GM12892 (cell line): ENCODE measurements around the gene GDA.

Experiments used
- DNase-seq: peaks from one replicate; pipeline ENCODE4 v3.0.0; 2011; ENCODE audit not compliant: insufficient read length
- FAIRE-seq: peaks from 2 replicates; lab custom pipeline; 2011; peaks lifted over from hg19 to GRCh38; lab: Jason Lieb, UNC
- POLR2A ChIP-seq: IDR thresholded peaks from 2 replicates; pipeline ENCODE4 v1.6.1; 2011; ENCODE audit warnings: low read depth, low read length, control low read depth
- POLR2AphosphoS5 ChIP-seq: IDR thresholded peaks from 2 replicates; pipeline ENCODE4 v1.6.1; 2011; ENCODE audit warnings: low read depth, low read length, control low read depth
- TAF1 ChIP-seq: IDR thresholded peaks from 2 replicates; pipeline ENCODE4 v1.6.1; 2011; ENCODE audit warnings: low read depth, mild to moderate bottlenecking, control low read depth, low read length, borderline replicate concordance

The GDA gene

DNA sequence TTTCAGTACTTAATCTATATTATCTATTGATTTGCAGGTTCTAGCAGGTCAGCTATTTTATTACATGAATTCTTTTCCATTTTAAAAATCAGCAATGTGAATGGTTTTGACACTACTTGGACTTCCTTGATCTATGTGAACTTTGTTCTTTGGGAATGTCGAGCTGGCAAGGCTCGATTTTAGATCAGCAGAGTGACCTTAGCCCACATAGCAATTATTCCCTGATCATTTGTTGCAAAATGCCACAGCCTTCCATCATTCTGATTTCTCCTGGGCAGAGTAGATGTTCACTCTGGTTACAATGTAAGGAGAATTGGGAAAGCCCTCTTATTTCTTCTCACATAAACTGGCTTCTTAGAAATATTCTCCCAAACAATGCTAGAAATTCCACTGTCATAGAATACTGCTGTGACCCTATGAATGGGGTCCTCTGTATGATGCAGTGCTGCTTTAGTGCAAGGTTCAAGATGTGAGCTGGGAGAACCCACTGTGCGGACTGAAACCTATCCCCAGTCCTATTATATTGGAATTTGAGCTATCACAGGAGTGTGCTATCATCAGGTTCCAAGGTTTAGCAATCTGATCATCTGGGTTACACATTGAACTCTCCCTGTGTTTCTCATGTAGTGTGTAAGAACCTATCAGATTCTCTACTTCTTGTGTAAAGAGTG, 15.7 kb upstream of the GDA start:
- FAIRE-seq (no peak), DNase-seq (no peak)
- TF ChIP-seq TAF1 (no peak), POLR2AphosphoS5 (no peak), POLR2A (no peak)

DNA sequence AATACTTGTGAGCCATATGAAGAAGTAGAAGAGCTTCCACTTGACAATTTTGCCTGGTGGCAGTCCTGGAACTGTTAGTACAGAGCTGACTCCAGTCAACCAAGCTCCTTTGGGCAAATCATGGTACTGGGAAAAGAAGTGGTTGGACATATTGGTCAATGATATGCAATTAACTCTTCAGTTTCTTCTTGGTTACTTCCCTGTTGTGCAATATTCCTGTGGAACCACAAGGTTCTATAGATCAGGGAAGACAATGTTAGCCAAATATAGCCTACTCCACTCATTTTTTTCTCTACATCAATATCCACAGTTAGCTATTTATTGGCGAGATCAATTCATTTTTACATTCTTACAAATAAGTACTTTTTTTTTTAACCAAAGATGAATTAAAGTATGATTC, 14.4 kb upstream of the GDA start:
- no peak for DNase-seq
- FAIRE-seq, result no peak
- TF ChIP-seq TAF1 (no peak), POLR2A (no peak), POLR2AphosphoS5 (no peak)

DNA sequence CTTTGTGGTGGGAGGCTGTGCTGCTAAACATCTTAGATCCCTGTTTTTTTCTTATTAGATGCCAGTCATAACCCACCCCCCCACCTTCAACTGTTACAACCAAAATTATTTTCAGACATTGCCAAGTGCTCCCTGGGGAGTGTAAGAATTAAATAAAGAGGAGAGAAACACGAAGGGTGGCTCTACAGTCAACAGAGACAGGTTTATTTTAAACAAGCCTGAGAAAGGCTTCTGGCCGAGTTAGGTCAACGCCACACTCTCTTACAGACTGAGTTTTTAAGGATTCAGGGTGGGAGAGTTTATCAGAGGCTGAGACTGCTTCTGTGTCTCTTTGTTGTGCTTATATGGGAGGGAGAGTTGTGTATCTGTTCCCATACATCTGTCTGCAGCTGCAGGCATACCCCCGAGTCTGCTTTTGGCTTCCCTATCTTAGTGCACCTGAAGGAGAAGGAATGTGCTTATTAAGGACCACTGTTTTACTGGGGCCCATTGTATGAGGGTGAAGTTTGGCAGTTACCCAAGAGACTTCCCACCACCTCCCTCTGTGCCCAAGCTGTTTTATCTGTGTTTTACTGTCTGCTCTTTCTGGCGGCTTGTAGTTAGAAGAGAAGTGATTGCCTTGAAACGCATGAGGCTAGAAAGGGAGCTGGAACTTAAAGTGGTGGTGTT, 11.4 kb upstream of the GDA start:
- DNase-seq (no peak), FAIRE-seq (no peak)
- TF ChIP-seq TAF1 (no peak), POLR2A (no peak), POLR2AphosphoS5 (no peak)

DNA sequence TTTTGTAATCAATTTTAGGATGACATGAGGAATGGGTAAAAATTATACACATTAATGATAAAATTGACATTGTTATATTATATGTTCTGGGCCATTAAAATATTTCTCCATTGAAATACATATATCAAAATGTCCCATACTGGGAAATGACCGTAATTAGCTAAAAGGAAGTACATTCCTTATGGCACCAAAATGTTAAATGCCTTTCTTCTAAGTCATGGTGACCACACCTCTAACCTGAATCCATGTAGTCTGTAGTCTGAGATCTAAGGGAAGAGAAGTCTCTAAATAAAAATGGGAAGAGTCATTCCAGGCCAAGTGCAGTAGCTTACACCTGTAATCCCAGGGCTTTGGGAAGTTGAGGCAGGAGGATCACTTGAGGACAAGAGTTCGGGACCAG, 10.0 kb upstream of the GDA start:
- TF ChIP-seq TAF1, result no peak
- TF ChIP-seq POLR2A, result no peak
- TF ChIP-seq POLR2AphosphoS5, result no peak
- no peak for FAIRE-seq
- no peak for DNase-seq

DNA sequence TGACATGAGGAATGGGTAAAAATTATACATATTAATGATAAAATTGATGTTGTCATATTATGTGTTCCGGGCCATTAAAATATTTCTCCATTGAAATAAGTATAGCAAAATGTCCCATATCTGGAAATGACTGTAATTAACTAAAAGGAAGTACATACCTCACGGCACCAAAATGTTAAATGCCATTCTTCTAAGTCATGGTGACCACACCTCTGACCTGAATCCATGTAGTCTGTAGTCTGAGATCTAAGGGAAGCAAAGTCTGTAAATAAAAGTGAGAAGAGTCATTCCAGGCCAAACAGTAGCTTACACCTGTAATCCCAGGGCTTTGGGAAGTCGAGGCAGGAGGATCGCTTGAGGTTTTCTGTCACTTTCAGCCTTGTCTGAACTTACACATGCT, 8.7 kb upstream of the GDA start:
- FAIRE-seq (no peak), DNase-seq (no peak)
- TF ChIP-seq POLR2A (no peak), POLR2AphosphoS5 (no peak), TAF1 (no peak)

DNA sequence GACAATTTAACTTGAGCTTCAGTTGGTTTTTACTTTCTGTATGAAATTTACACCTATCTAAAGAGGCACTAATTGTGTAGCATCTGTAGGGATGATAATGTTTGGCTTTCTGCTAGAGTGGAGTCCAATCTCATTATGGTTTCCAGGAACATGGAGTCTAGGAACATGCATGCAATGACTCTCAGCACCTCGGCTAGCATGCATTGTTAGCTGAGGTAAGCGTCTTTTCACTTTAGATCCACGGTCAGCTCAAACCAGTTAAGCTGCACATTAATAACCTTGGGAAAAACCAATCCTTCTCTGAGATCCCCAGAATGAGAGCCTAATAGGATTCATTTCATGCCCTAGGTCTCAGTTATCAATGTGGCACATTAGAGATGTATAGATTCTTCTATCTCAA, 7.8 kb upstream of the GDA start:
- DNase-seq (no peak), FAIRE-seq (no peak)
- TF ChIP-seq TAF1 (no peak), POLR2AphosphoS5 (no peak), POLR2A (no peak)

DNA sequence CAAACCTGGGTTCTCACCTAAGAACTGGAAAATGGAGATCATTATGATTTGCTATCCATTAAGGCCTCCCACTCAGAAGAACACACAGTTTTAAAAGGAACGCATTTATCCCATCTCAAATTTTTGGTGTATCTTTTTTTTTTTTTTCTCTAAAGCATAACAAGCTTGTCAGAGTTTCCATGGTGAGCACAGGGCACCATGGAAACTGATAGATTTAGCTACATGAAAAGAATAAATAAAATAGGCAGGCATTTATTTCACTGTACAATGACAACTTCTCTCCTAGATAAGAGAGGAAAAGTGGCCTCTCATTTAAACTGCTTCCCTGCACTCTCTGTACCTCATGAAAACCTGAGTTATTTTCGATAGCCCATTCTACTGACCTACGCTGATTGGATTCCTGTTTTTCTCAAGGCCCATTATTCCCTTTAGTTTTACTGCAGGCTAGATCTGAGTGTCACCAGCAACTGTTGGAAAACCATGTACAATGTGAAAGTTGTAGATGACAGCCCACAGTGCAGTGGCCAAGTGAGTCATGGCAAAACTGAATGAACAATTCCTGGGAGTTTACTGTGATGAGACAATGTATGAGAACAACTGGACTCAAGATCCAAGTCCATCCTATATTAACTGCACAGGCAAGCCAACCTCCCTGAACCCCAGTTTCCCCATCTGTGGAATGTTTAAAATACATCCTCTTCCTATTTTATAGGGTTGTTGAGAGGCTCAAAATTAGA, 4.3 kb upstream of the GDA start:
- DNase-seq, result no peak
- FAIRE-seq, result no peak
- no peak for TF ChIP-seq POLR2A
- no peak for TF ChIP-seq TAF1
- no peak for TF ChIP-seq POLR2AphosphoS5

DNA sequence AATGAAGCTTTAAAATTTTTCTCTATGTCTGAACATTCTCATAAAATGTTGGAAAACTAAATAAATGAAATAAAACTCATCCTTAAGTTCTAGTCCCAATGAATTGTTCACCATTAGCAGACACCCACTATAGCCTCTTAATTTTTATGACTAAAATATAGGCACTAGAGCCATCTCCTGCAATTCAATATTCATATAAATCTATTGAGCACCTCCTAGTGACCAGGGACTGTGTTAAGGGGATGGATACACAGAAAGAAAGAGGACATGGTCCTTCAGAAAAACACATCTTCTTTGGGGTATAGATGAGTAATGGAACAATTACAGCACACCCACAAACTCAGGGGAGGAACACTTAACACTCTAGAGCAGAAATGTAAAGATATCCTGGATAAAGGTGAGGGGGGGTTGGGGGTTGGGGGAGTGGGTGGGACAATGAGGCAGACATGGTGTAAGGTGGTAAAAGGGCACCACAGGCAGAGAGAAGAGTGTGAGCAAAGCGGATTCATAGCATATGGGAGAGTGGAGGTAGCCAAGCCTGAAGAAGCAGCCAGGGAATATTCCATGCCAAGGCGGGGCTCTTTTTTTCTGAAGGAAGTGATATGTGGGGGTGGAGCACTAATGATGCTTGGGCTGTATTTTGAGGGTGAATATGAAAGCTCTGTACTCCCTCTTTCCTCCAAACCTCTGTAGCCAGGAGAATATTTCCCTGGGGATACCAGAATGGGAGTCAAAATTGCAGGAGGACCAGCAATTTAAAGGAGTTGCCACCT, 3.3 kb upstream of the GDA start:
- no peak for TF ChIP-seq POLR2AphosphoS5
- TF ChIP-seq POLR2A, result no peak
- TF ChIP-seq TAF1, result no peak
- FAIRE-seq (no peak), DNase-seq (no peak)

DNA sequence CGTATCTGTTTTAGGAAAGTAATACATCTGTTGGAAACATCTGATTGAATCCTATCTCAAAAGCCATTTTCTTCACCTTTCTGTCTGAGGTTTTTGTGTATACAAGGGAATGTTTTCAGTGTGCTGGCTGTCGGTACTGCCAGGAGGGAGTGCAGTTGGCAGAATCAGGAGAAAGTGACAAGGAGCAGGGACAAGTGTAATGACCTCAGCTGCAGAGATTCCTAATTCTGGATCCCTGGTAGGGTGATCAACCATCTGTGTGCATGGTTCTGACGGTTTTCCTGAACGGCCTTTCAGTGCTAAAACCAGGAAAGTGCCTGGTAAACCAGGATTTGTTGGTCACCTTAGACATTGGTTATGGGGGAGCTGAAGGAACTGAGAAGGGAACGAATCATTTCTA, 1.6 kb upstream of the GDA start:
- FAIRE-seq (no peak), DNase-seq (no peak)
- TF ChIP-seq TAF1 (no peak), POLR2A (no peak), POLR2AphosphoS5 (no peak)

DNA sequence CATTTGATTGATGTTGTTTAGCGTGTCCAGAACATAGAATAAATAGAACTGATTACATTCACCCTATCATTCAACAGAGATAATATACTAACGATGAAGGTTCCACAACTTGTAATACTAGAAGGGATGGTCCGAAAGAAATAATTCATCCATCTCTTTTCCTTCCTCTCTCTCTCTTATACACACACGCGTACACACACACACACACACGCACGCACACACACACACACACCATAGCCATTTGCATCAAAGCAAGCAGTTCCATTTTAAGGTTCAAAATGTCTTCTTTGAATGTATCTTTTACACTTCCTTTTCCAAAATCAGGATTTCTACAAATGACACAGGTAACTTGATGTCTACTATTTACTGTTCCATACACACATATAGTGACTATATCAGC, 887 bp downstream of the GDA start:
- DNase-seq, result no peak
- no peak for FAIRE-seq
- no peak for TF ChIP-seq POLR2A
- TF ChIP-seq POLR2AphosphoS5, result no peak
- no peak for TF ChIP-seq TAF1

DNA sequence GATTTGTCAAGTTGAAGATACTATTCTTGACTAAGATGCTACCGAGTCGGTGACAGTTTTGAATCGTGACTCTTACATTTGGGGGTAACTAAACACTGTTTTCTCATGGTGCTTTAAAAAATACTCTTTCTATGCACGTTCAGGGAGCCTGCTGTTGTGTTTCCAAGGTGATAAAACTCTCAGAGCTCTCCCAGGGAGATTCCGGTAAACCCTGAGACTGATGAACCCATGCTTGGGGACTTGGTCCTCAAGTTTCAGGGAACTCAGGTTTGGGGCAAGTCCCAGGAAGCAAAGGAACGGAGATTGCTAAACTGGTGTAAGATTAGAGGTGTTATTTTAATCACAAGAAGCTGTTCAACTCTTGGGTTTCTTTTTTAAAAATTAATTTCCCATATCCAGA, 1.4 kb downstream of the GDA start:
- TF ChIP-seq TAF1, result no peak
- no peak for TF ChIP-seq POLR2A
- TF ChIP-seq POLR2AphosphoS5, result no peak
- DNase-seq (no peak), FAIRE-seq (no peak)
